Smooth muscle cell (in vitro differentiated cells): ENCODE data around the gene AOC1. TPM values are rescaled to one million over a fixed set of nuclear protein-coding genes. Genes with fewer than 3 reads are reported as not detected.

Experiments used
- DNase-seq: peaks from one replicate; lab custom pipeline; 2025; ENCODE audit not compliant: unreplicated experiment; lab: John Stamatoyannopoulos, UW
- H2AFZ ChIP-seq: fragments of 200-600 bp; sonication (generic); 2 replicates; pipeline ENCODE4 v1.6.0; 2016; ENCODE audit warnings: antibody characterized with exemption, low read depth, mild to moderate bottlenecking
- H3F3A ChIP-seq: fragments of 200-600 bp; sonication (generic); 2 replicates; pipeline ENCODE4 v1.6.0; 2017; ENCODE audit warnings: antibody characterized with exemption, low read depth
- H3K27ac ChIP-seq: fragments of 200-600 bp; sonication (generic); 2 replicates; pipeline ENCODE4 v1.5.1; 2016; ENCODE audit warnings: low read depth, mild to moderate bottlenecking
- H3K27me3 ChIP-seq: fragments of 200-600 bp; sonication (generic); 2 replicates; pipeline ENCODE4 v1.6.1; 2016; ENCODE audit warnings: low read depth, mild to moderate bottlenecking
- H3K36me3 ChIP-seq: fragments of 200-600 bp; sonication (generic); 2 replicates; pipeline ENCODE4 v1.5.1; 2016; ENCODE audit warnings: low read depth
- H3K4me1 ChIP-seq: fragments of 200-600 bp; sonication (generic); 2 replicates; pipeline ENCODE4 v1.5.1; 2016; ENCODE audit warnings: low read depth
- H3K4me2 ChIP-seq: fragments of 200-600 bp; sonication (generic); 2 replicates; pipeline ENCODE4 v1.6.0; 2016; ENCODE audit warnings: mild to moderate bottlenecking
- H3K4me3 ChIP-seq: fragments of 200-600 bp; sonication (generic); 2 replicates; pipeline ENCODE4 v1.5.1; 2016; ENCODE audit warnings: mild to moderate bottlenecking
- H3K79me2 ChIP-seq: fragments of 200-600 bp; sonication (generic); 2 replicates; pipeline ENCODE4 v1.6.0; 2016; ENCODE audit warnings: low read depth, mild to moderate bottlenecking
- H3K9ac ChIP-seq: fragments of 200-600 bp; sonication (generic); 2 replicates; pipeline ENCODE4 v1.6.0; 2016; ENCODE audit warnings: low read depth
- H3K9me3 ChIP-seq: fragments of 200-600 bp; sonication (generic); replicated peaks from 2 replicates; pipeline ENCODE4 v1.5.1; 2016; ENCODE audit warnings: low read depth
- H4K20me1 ChIP-seq: fragments of 200-600 bp; sonication (generic); 2 replicates; pipeline ENCODE4 v1.6.0; 2016; ENCODE audit warnings: low read depth
- WGBS: methylation state at CpG from one replicate; pipeline ENCODE4 v1.1.7; 2016; ENCODE audit warnings: low lambda C conversion rate; 5-methylcytosine and 5-hydroxymethylcytosine counted together
- polyA plus RNA-seq: library from polyadenylated mRNA; unstranded; fragments of >200 nt; fragmentation: Nextera tagmentation; extraction: Ambion mirVana; gene quantifications from 2 replicates; pipeline ENCODE4 v1.2.1, GENCODE V29; 2016
- total RNA-seq: library from RNA; depleted of rRNA; stranded (reverse); fragments of >200 nt; gene quantifications from 2 replicates; pipeline ENCODE4 v1.2.3, GENCODE V29; 2014
- TF ChIP-seq, protein P1 (sequence below): fragments of 200-600 bp; sonication (generic); IDR thresholded peaks from 2 replicates; pipeline ENCODE4 v1.5.1; 2017; ENCODE audit warnings: borderline replicate concordance, mild to moderate bottlenecking, antibody characterized with exemption; ENCODE audit not compliant: insufficient read depth, poor library complexity, severe bottlenecking

The AOC1 gene
- total and polyA plus RNA-seq, 2 experiments from 2014 or later = not detected

DNA sequence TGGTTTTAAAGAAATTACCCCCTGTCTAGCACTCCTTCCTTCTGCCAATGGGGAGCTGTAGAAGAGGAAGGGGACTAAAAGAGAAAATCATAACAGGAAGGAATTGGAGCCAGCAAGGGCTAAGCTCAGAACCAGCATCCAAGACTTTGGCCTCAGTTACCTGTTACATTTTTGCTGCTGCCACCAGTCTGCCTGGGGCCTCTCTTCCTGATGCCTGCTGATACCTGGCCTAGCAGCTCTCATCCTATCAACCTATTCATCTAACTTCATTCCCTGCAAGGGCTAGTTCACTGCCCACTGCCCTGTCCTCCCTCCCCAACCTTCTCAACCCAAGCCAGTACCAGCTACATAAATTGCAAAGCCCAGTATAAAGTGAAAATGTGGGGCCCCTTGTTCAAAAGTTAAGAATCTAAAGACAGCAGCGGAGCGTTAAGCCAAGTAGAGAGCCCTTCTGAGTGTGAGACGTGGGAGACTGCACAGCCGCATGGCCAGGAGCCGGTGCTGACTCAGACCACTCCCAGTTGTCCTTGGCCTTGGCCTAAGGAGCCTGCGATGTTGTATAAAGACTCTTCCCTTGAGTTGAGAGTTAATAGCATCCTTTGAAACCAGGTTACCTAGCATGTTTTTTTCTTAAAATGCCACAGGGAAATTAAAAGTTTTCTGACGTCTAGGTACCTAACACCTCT is 13.2 kb upstream of the AOC1 start:
- Histone ChIP-seq H3K36me3 (no peaks in the 10 kb centered on the region), H3K4me3 (no peak overlapping the region), H3K27me3 (no peaks in the 10 kb centered on the region), H3K9ac (no peak overlapping the region), H4K20me1 (no peaks in the 10 kb centered on the region), H3K4me2 (no peak overlapping the region), H3K79me2 (no peaks in the 10 kb centered on the region), H3K9me3 (no peaks in the 10 kb centered on the region), H3K27ac (no peak overlapping the region), H3F3A (no peaks in the 10 kb centered on the region), H3K4me1 (no peaks in the 10 kb centered on the region), H2AFZ (peak overlapping the region; percentile 64)
- TF ChIP-seq, protein P1, sequence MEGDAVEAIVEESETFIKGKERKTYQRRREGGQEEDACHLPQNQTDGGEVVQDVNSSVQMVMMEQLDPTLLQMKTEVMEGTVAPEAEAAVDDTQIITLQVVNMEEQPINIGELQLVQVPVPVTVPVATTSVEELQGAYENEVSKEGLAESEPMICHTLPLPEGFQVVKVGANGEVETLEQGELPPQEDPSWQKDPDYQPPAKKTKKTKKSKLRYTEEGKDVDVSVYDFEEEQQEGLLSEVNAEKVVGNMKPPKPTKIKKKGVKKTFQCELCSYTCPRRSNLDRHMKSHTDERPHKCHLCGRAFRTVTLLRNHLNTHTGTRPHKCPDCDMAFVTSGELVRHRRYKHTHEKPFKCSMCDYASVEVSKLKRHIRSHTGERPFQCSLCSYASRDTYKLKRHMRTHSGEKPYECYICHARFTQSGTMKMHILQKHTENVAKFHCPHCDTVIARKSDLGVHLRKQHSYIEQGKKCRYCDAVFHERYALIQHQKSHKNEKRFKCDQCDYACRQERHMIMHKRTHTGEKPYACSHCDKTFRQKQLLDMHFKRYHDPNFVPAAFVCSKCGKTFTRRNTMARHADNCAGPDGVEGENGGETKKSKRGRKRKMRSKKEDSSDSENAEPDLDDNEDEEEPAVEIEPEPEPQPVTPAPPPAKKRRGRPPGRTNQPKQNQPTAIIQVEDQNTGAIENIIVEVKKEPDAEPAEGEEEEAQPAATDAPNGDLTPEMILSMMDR = no peak
- 56% methylated on average over 7 of the region's 7 CpGs for WGBS
- DNase-seq = no peak

DNA sequence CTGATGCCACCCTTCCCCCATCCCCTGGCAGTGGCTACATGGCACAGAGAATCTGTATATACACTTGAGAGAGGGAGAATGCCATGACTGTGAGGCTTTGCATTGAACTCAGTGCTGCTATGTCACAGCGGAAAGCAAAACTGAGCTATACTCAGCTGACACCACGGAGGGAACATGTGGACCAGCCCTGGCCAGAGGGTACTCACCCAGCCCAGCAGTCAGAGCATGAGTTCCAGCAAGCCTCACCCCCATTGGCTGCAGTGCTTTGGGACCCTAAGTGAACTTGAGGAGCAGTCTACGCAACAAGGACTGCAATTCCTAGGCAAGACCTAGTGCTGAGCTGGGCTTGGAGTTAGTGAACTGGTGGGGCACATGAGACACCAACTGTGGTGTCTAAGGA is 10.3 kb upstream of the AOC1 start:
- TF ChIP-seq, protein P1 = no peak
- no peak overlapping the region for H3K9ac ChIP-seq
- no peaks in the 10 kb centered on the region for H3K36me3 ChIP-seq
- H3K79me2 ChIP-seq = no peaks in the 10 kb centered on the region
- H3K4me2 ChIP-seq = no peak overlapping the region
- 96% methylated on average over 3 of the region's 3 CpGs for WGBS
- H4K20me1 ChIP-seq = no peaks in the 10 kb centered on the region
- H3K4me1 ChIP-seq = peaks cover 7% of the 10 kb centered on the region
- H3K9me3 ChIP-seq = no peaks in the 10 kb centered on the region
- no peaks in the 10 kb centered on the region for H3K27me3 ChIP-seq
- H2AFZ ChIP-seq = no peak overlapping the region
- no peaks in the 10 kb centered on the region for H3F3A ChIP-seq
- H3K27ac ChIP-seq = no peak overlapping the region
- DNase-seq = no peak
- H3K4me3 ChIP-seq = no peak overlapping the region

DNA sequence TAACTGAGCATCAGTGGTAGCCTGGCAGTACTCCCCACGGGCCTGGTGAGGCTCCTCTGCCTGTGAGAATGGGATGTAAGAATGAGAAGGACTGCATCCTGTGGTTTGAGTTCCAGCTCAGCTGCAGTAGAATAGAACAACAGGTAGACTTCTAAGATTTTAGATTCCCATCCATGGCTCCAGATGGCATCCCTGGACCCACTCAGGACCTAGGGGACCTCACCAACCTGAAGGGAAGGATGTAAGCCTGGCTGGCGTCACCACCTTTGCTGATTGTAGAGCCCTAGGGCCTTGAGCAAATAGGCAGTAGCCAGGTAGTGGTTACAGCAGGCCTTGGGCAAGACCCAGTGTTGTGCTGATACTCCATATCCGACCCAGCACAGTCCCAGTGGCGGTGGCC is 9.6 kb upstream of the AOC1 start:
- TF ChIP-seq, protein P1 = no peak
- WGBS = 78% methylated on average over 4 of the region's 4 CpGs
- H3K27me3 ChIP-seq = no peaks in the 10 kb centered on the region

DNA sequence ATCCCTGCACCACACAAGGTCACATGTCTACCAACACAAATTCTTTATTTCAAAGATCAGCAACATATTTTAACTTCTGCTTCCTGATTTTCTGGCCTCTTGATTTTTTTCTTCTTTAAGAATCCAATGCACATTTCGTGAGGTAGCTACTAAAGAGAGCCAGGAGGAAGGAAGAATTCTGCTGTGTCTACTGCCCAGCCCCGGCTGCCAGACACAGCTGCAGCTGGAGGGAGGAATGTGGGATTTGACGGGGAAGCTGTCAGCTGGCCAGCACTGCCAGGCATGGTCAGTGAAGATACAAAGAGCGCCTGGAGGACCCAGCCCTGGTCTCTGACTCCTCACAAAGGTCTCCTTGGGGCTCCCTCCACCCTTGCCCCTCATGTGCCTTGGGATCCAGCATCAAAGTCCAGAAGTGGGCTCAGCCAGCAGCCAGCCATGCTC is 6.9 kb upstream of the AOC1 start:
- H3K79me2 ChIP-seq = no peaks in the 10 kb centered on the region
- H3K9me3 ChIP-seq = no peaks in the 10 kb centered on the region
- H2AFZ ChIP-seq = no peak overlapping the region
- WGBS = 22% methylated on average over 4 of the region's 4 CpGs
- no peak overlapping the region for H3K4me2 ChIP-seq
- TF ChIP-seq, protein P1 = no peak
- peaks cover 5% of the 10 kb centered on the region for H3K27me3 ChIP-seq
- no peak overlapping the region for H3K27ac ChIP-seq
- peaks cover 7% of the 10 kb centered on the region for H3K4me1 ChIP-seq
- no peaks in the 10 kb centered on the region for H3K36me3 ChIP-seq
- no peaks in the 10 kb centered on the region for H3F3A ChIP-seq
- DNase-seq = no peak
- no peak overlapping the region for H3K4me3 ChIP-seq
- H3K9ac ChIP-seq = no peak overlapping the region
- H4K20me1 ChIP-seq = no peaks in the 10 kb centered on the region

More for the DNA sequence above, 9.6 kb upstream of the AOC1 start:
- H3K27ac ChIP-seq = no peak overlapping the region
- no peak overlapping the region for H3K9ac ChIP-seq
- no peak overlapping the region for H3K4me2 ChIP-seq
- H2AFZ ChIP-seq = no peak overlapping the region
- DNase-seq = no peak
- peaks cover 7% of the 10 kb centered on the region for H3K4me1 ChIP-seq
- H3K4me3 ChIP-seq = no peak overlapping the region
- H3K9me3 ChIP-seq = no peaks in the 10 kb centered on the region
- H3F3A ChIP-seq = no peaks in the 10 kb centered on the region
- no peaks in the 10 kb centered on the region for H3K79me2 ChIP-seq
- no peaks in the 10 kb centered on the region for H4K20me1 ChIP-seq
- no peaks in the 10 kb centered on the region for H3K36me3 ChIP-seq
